ENCODE measurements around the gene UBR4.

UBR4 gene

GRCh38 chr1:19034721-19035120, 175.3 kb downstream of the UBR4 start:
- no peak for DNase-seq
- TF ChIP-seq CTCF (IDR thresholded peaks at IDR 0.05), result no peak
- Mint-ChIP-seq H3K9me3 (no peaks in the 10 kb centered on the region), H3K4me3 (no peak overlapping the region), H3K4me1 (peaks cover 18% of the 10 kb centered on the region), H3K27ac (peak overlapping the region; percentile 87), H3K27me3 (ENCODE audit: low read depth, poor library complexity) (peaks cover 33% of the 10 kb centered on the region), H3K36me3 (ENCODE audit: low read depth) (no peaks in the 10 kb centered on the region)

- no peak for TF ChIP-seq CTCF (IDR thresholded peaks at IDR 0.05)
- Mint-ChIP-seq H3K27ac (no peak overlapping the region), H3K4me3 (no peak overlapping the region), H3K9me3 (no peaks in the 10 kb centered on the region), H3K4me1 (peaks cover 18% of the 10 kb centered on the region), H3K36me3 (ENCODE audit: low read depth) (no peaks in the 10 kb centered on the region), H3K27me3 (ENCODE audit: low read depth, poor library complexity) (peaks cover 31% of the 10 kb centered on the region)
- DNase-seq, result no peak
These were observed 176.0 kb downstream of the UBR4 start for GRCh38 chr1:19033926-19034680.

GRCh38 chr1:19033515-19033839, 176.6 kb downstream of the UBR4 start:
- no peaks in the 10 kb centered on the region for H3K36me3 Mint-ChIP-seq (ENCODE audit: low read depth)
- peaks cover 37% of the 10 kb centered on the region for H3K27me3 Mint-ChIP-seq (ENCODE audit: low read depth, poor library complexity)
- peaks cover 18% of the 10 kb centered on the region for H3K4me1 Mint-ChIP-seq
- H3K9me3 Mint-ChIP-seq, result no peaks in the 10 kb centered on the region
- no peak overlapping the region for H3K4me3 Mint-ChIP-seq
- no peak for TF ChIP-seq CTCF (IDR thresholded peaks at IDR 0.05)
- no peak for DNase-seq
- H3K27ac Mint-ChIP-seq, result no peak overlapping the region

GRCh38 chr1:19032701-19033514, 177.2 kb downstream of the UBR4 start:
- no peak for TF ChIP-seq CTCF (IDR thresholded peaks at IDR 0.05)
- Mint-ChIP-seq H3K36me3 (ENCODE audit: low read depth) (no peaks in the 10 kb centered on the region), H3K27ac (no peak overlapping the region), H3K4me3 (no peak overlapping the region), H3K9me3 (no peaks in the 10 kb centered on the region), H3K27me3 (ENCODE audit: low read depth, poor library complexity) (peaks cover 38% of the 10 kb centered on the region), H3K4me1 (peaks cover 21% of the 10 kb centered on the region)
- DNase-seq, result no peak

GRCh38 chr1:19032413-19032695, 177.7 kb downstream of the UBR4 start:
- no peak overlapping the region for H3K27ac Mint-ChIP-seq
- H3K27me3 Mint-ChIP-seq (ENCODE audit: low read depth, poor library complexity), result peaks cover 35% of the 10 kb centered on the region
- H3K4me1 Mint-ChIP-seq, result peaks cover 24% of the 10 kb centered on the region
- no peaks in the 10 kb centered on the region for H3K9me3 Mint-ChIP-seq
- H3K4me3 Mint-ChIP-seq, result no peak overlapping the region
- H3K36me3 Mint-ChIP-seq (ENCODE audit: low read depth), result no peaks in the 10 kb centered on the region
- DNase-seq, result no peak
- no peak for TF ChIP-seq CTCF (IDR thresholded peaks at IDR 0.05)

Data from nephron progenitor cell (in vitro differentiated cells).